GM18951 (cell line): Measurements from ENCODE around the gene MAP6D1.

Experiments used
- POLR2A ChIP-seq: IDR thresholded peaks from 4 replicates; pipeline ENCODE4 v1.6.1; 2011; ENCODE audit warnings: mild to moderate bottlenecking; ENCODE audit not compliant: insufficient read length, insufficient read depth; ENCODE audit errors: extremely low read depth
- in situ Hi-C: fragments of 300-500 bp; cut with MboI; formaldehyde crosslinking; loops from one replicate; pipeline ENCODE4 v1.12.0; 2022; ENCODE audit warnings: low sequenced_read_pairs, mixed read lengths, inconsistent platforms; ENCODE audit not compliant: unreplicated experiment

MAP6D1 gene

GRCh38 chr3:183825456-183826161 is at the start of gene MAP6D1:
Gene MAP6D1, minus strand, starts transcription at chr3:183825577. Its CDS starts 30 bp downstream, at chr3:183825547.
- no peak for TF ChIP-seq POLR2A
- in situ Hi-C loops = loop anchor here (10.0 kb wide), 1 partner anchor 361 kb away; no protein-coding TSS in a partner anchor

GRCh38 chr3:183873914-183874313 is 48.5 kb upstream of the MAP6D1 start:
- no peak for TF ChIP-seq POLR2A
- in situ Hi-C loops = no loop called here

GRCh38 chr3:183871541-183871940 is 46.2 kb upstream of the MAP6D1 start:
- TF ChIP-seq POLR2A = no peak

GRCh38 chr3:183870563-183870962 is 45.2 kb upstream of the MAP6D1 start:
- no peak for TF ChIP-seq POLR2A
- in situ Hi-C loops = no loop called here

More at GRCh38 chr3:183871541-183871940, 46.2 kb upstream of the MAP6D1 start:
- in situ Hi-C loops = no loop called here

GRCh38 chr3:183868796-183869195 is 43.4 kb upstream of the MAP6D1 start:
- in situ Hi-C loops = no loop called here
- TF ChIP-seq POLR2A = no peak

GRCh38 chr3:183862610-183863009 is 37.2 kb upstream of the MAP6D1 start:
- TF ChIP-seq POLR2A = no peak
- in situ Hi-C loops = no loop called here

DNA sequence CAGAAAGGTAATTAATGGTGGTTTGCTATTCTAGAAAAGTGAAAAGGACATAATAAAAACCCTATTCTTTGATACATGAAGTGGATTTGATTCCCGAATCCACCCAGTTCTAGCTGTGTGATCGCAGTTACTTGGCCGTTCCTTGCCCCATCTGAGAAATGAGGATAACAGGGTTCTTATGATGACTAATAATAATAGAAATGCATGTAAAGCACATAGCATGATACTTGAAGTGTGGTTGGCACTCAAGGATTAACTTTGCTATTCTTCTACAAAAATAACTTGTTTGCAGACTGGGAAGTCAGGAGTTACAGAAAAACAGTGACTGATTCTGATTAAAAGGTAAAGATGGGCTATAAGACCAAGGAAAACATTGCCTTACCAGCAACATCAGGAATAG is 32.5 kb upstream of the MAP6D1 start:
- no peak for TF ChIP-seq POLR2A
- in situ Hi-C loops = no loop called here

DNA sequence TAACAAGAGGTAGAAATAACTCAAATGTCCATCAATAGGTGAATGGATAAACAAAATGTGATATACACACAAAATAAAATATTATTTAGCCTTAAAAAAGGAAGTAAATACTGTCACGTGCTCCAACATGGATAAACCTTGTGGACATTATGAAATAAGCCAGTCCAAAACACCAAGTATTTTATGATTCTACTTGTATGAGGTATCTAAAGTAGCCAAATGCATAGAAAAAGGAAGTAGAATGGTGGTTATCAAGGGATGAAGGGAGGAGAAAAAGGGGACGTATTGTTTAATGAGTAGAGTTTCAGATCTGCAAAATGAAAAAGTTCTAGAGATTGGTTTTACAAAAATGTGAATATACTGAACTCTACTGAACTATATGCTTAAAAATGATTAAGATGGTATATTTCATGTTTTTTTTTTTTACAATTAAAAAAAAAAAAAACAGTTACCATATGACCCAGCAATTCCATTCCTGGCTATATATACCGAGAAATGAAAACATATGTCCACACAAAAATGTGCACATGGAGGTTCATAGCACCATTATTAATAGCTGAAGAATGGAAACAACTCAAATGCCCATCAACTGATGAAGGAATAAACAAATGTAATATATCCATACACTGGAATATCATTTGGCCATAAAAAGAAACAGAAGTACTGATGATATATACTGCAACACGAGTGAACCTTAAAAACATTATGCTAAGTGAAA is 29.1 kb upstream of the MAP6D1 start:
- no peak for TF ChIP-seq POLR2A
- in situ Hi-C loops = no loop called here

DNA sequence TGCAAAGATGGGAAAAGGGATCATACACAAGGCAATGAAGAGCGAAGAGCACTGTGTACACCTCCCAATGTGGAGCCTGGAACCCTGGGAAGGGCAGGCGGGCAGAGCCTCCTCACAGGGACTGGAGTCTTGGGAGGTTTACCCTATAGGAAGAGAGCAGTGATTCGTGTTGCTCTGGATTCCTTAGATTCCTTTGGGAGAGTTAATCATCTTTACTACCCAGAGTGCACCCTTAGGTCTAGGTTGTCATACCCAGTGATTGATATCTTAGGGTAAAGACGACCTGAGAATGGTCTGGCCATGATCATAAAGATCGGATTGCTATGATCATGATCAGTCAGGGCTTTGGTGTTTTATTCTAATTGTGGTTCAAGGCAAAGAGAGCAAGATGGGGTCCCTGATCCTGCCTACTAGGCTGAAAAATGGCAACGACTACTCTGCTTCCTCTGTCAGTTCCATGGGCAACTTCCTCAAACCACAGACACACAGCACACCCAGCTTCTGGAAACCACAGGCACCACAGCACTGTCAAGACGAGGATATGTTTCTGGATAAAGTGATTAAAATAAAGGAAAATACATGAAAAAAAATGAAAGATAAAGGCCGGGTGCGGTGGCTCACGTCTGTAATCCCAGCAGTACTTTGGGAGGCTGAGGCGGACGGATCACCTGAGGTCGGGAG is 20.4 kb upstream of the MAP6D1 start:
- in situ Hi-C loops = no loop called here
- no peak for TF ChIP-seq POLR2A

DNA sequence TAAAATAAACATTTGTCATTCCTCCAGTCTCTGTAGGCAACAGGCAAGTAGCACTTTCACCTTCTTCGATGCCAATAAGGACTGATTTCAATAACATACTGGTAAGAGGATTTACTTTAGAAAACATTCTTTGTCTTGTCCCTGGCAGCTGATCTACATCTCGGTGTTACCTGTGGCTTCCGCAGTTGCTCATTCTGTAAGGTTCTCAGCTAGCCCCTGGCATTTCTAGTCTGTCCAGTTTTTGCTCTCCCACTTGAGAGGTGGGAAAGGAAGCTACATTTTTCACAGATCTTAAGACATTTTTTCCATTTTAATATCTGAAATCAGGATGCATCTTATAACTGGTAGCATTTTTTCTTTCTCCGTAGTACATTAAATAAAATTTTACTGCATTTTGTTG is 19.7 kb upstream of the MAP6D1 start:
- in situ Hi-C loops = no loop called here
- no peak for TF ChIP-seq POLR2A

GRCh38 chr3:183844606-183845005 is 19.2 kb upstream of the MAP6D1 start:
- no peak for TF ChIP-seq POLR2A
- in situ Hi-C loops = no loop called here

DNA sequence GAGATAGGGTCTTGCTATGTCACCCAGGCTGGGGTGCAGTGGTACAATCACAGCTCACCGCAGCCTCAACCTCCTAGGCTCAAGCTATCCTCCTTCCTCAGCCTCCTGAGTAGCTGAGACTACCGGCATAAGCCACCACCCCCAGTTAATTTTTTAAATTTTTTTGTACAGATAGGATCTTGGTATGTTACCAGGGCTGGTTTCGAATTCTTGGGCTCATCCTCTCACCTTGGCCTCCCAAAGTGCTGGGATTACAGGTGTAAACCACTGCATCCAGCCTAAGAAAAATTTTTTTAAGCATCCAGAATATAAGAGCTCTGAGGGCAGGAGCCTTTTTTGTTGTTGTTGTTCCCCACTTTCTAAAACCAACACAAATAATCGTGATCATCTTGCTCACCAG is 14.4 kb upstream of the MAP6D1 start:
- in situ Hi-C loops = no loop called here
- TF ChIP-seq POLR2A = no peak

DNA sequence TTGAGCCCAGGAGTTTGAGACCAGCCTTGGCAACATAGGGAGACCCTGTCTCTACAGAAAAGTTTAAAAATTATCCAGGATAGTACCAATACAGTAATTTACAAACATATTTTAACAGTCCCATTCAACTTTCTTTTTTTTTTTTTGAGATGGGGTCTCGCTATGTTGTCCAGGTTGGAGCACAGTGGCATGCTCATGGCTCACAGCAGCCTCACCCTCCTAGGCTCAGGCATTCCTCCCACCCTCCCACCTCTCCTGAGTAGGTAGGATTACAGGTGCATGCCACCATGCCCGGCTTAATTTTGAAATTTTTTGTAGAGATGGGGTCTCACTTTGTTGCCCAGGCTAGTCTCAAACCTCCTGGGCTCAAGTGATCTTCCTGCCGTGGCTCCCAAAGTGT is 12.5 kb upstream of the MAP6D1 start:
- in situ Hi-C loops = no loop called here

More for the DNA sequence above, 12.5 kb upstream of the MAP6D1 start:
- no peak for TF ChIP-seq POLR2A
